ENCODE measurements around the gene HSPB3.
"Not testable (repeated sequence)": the region's sequence is repeated elsewhere in the genome, so short reads cannot be mapped to it uniquely, and the experiment has no call there.

The HSPB3 gene

DNA sequence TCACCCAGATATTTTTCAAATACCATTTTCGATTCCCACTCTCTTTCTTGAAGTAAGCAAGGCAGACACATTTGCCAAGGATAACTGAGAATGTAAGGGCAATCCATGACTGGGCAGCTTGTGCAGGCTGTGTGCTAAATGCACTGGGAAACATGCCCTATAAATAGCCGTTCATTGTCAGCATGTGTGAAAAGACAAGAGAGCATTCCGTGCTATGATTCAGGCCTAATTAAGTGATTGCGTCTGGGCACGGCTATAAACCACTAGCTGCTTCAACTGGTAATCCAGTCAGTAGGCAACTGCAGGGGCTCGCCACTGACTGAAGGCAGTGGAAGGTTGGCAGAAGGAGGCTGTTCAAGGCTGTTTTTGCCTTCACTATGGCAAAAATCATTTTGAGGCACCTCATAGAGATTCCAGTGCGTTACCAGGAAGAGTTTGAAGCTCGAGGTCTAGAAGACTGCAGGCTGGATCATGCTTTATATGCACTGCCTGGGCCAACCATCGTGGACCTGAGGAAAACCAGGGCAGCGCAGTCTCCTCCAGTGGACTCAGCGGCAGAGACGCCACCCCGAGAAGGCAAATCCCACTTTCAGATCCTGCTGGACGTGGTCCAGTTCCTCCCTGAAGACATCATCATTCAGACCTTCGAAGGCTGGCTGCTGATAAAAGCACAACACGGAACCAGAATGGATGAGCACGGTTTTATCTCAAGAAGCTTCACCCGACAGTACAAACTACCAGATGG lies at the start of gene HSPB3:
Gene HSPB3, plus strand, starts transcription at position 287 of the 745 bp plus-strand sequence. Its CDS starts 91 bp downstream, at position 378.
- DNase-seq: no peak

- no peak for DNase-seq
Observed at GRCh38 chr5:54411176-54411575, 44.3 kb upstream of the HSPB3 start.

GRCh38 chr5:54412913-54413312 lies 42.6 kb upstream of the HSPB3 start:
- DNase-seq: no peak

DNA sequence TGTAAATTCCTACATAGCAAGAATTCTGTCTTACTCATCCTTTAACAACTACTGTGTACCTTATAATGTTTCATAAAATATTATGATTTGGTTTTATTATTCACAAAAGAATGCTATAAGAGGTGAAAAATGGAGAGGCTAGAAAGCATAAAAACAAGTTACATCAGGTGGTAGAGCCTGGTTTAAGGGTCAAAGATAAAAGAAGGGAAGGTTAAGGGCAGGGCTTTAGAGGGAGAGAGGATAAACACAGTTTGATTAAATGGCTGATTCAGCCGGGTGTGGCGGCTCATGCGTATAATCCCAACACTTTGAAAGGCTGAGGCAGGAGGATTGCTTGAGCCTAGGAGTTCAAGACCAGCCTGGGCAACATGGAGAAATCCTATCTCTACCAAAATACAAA lies 40.4 kb upstream of the HSPB3 start:
- no peak for DNase-seq

DNA sequence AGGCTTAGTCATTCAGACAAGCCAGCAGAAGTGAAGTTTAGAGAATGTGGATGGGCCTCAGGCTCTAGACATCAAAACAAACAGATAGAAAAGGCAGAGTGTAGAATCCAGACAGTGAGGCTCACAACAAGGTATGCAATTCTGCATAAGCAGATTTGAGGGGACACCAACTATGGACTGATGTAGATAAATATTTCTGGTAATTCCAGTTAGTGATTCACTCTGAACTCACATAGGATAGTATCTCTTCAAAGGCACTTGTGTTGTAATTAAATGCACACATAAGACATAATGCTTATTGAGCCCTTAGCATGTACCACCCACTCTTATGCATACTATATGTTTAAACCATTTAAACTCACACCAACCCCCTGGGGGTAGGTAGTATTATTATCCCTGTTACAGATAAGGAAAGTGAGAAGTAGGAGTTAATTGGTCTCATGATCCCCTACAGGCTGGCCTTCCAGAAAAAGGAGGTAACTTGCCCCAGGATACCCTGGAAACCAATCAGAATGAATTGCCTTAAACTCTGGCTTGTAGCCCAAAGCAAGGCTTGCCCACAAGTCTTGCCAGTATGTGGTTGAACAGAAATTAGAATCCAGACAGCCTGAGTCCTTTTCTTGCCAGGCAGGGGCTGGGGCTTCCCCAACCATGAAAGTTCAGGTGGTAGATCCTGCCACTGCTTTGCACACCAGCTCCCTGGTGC lies 39.5 kb upstream of the HSPB3 start:
- no peak for DNase-seq

GRCh38 chr5:54419573-54420423 lies 35.7 kb upstream of the HSPB3 start:
- not testable (repeated sequence) for DNase-seq

- not testable (repeated sequence) for DNase-seq
Observed at GRCh38 chr5:54420511-54420910, 35.0 kb upstream of the HSPB3 start.

DNA sequence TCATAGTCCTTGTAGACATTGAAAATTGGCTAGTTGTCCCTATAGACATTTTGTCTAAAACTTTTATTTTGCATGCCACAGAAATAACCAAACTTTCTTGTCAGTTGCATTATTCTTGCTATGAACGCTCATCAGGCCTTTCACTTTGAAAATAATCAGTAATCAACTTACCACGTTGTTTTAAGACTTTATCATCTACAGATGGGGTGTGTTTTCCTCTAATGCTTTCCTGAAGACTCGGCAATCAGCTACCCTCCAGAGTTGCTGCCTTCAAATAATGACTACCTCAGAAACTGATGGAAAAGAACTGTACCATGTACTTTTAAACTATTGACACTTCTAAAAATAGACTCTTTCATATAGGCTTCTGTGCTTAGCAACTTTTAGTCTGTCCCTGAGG lies 33.5 kb upstream of the HSPB3 start:
- no peak for DNase-seq

DNA sequence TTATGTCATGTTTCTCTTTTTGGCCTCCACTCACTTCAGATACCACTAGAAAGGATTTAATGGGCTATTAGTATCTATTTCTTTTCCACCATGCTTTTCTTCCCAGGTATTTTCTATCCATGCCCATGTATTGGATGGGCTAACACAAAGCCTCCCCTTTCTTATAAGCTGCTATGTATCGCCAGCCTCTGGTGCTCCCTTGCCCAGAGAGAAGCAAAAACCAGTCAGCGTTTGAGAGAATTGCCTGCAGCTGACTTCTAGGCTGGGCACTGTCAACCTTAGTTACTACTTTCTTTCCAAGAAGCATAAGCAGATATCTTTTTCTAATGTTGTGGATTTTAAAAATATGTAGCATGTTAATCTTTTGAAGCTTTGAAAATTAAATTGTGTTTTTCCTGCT lies 30.2 kb upstream of the HSPB3 start:
- DNase-seq: no peak

DNA sequence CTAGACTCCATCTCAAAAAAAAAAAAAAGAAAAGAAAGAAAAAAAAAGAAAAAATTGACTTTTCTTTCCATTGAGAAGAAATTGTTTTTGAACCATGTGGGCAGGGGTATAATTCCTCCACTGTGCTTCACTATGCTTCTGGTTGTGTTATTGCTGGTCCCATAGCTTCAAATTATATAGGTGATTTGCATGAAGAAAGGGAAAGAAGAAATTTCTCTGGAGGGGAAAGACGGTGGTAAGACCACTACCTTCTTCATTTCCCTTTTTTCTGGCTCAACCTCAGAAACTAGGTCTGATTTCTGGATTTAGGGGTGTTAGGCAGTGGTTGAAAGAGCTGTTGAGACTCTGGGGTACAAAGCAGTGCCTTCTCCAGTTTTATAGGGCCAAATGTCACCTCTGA lies 29.3 kb upstream of the HSPB3 start:
- no peak for DNase-seq

- DNase-seq: not testable (repeated sequence)
Observed at GRCh38 chr5:54434650-54435049, 20.8 kb upstream of the HSPB3 start.

DNA sequence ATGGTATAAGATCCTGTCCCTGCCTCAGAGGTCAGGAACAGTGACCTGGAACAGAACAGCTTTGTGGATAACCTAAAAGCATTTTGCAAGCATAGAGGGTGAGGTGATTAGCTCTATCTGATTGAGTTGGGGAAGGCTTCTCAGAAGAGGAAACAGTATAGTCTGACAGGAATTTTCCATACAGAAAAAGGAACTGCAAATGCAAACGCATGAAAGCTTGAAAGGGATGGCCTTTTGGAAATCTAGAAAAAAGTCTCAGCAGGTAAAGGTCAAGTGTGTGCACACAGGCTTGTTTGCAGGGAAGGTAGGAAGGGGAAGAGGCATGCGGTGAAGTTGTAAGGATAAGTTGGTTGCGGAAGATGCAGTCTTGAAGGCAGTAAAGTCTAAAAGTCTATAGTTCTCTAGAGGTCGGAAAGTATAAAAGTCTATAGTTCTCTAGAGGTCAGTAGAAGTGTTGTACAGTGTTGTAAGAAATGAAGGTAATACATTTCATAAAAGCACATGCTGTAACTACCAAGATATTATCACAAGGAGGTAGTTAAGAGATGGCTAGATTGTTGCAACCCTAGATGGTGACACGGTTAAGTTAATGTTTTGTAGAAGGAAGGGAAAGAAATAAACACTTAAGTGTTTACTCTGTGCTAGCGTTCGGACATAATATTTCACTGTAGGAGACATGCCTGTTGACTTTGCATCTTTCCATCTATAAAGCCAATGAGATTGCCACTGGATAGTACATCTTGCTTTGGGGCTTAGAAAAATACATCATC lies 16.7 kb upstream of the HSPB3 start:
- no peak for DNase-seq

- no peak for DNase-seq
Observed at GRCh38 chr5:54440456-54440893, 15.0 kb upstream of the HSPB3 start.

DNA sequence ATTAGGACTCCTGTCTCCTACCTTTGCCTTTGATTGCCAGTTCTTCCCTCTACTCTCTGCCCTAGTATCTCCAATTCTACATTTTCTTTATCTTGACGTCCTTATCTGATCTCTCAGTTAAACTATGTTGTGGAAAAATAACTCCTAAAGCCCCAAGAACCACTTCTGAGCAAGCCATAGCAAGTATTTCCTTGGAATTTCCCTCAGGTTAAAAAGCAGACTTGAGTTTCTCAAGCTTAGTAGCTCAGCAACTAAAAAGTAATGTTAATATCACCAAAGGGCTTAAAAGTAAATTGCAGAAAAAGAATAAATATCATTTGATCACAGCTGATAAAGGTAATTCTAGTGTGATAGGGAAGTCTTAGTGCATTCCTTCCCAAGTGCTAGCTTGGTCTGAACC lies 13.2 kb upstream of the HSPB3 start:
- DNase-seq: no peak

DNA sequence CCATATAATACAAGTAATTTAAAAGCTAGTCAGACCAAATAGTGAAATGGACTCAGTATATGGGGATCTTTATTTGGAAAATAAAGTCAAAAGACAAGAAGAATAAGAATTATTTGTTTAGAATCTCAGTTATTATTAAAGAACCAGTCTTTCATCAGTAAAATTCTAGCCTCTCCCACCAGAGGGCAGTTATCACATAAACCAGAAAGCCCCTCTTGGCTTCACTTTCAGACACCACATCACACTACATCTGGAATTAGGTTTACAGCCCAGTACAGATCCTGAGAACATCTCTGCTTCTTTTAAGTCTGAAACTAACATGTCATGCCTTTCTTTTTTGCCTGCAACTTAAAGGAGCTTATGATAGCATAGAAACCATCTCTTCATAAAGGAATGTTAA lies 12.2 kb upstream of the HSPB3 start:
- no peak for DNase-seq

DNA sequence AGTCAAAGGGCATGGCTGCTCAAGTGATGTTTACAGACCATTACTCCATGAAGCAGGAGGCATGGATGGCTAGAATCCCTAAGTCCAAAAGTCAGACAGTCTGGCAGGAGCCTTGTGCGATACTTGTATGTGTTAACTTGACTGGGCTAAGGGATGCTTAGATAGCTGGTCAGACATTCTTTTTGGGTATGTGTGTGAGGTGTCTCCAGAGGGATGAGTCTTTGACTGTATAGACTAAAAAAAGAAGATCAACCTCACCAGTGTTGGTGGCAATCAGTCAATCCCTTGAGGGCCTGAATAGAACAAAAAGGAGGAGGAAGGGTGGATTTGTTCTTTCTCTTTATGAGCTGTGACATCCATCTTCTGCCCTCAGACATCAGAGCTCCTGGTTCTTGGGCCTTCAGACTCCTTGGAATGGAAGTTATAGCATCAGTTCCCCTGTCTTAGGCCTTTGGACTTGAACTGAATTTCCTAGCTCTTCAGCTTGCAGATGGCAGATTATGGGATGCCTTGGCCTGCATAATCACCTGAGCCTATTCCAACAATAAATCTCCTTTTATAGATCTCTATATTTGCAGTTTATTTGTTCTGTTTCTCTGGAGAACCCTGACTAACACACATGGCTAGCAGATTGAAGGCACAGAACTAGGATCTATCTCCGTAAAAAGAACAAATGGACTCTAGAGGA lies 9.7 kb upstream of the HSPB3 start:
- no peak for DNase-seq

GRCh38 chr5:54446379-54446732 lies 9.1 kb upstream of the HSPB3 start:
- DNase-seq: no peak

GRCh38 chr5:54449923-54450322 lies 5.6 kb upstream of the HSPB3 start:
- no peak for DNase-seq

GRCh38 chr5:54450542-54450941 lies 5.0 kb upstream of the HSPB3 start:
- DNase-seq: no peak

DNA sequence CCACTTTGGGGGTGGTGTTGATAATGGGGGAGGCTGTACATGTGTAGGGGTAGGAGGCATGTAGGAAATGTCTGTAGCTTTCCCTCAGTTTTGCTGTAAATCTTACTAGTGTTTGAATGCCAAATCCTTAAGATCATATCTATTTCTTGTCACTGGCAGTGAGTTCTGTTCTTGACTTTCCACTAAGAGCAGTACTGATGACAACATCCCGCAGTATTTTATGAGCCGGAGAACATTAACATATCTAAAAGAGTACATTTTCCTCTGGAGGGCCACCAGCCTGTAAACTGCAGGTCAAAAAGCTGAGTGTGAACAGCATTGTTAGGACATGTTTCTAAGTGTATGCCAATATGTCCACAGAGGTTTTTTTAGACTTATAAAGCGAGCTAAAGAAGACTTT lies 2.5 kb upstream of the HSPB3 start:
- DNase-seq: no peak

DNA sequence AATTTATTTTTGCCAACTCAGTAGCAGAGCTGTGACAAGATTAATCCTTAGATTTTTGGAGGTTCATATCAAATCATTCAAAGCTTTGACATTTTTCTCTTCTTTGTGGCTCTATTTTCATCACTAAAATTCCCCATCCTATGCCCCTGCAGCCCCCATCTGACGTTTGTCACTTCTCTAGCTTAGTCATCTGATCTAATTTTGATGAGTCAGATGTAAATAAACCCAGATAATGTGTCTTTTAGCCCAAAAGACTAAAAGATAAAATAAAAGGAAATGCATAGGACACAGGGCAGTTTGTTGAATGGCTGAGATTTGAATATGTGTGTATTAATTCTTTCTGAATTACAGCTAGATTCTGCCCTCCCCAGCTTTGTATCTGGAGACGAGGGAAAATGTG lies 897 bp upstream of the HSPB3 start:
- no peak for DNase-seq
